GM12872 (cell line): ENCODE measurements around the gene MCTP2.

Experiments used
- CTCF ChIP-seq: IDR thresholded peaks from 3 replicates; pipeline ENCODE4 v1.5.1; 2011; ENCODE audit warnings: low read depth, mild to moderate bottlenecking, low read length, moderate library complexity; ENCODE audit not compliant: insufficient read depth

The MCTP2 gene

GRCh38 chr15:94416267-94416666, 184.9 kb downstream of the MCTP2 start:
- TF ChIP-seq CTCF: no peak

DNA sequence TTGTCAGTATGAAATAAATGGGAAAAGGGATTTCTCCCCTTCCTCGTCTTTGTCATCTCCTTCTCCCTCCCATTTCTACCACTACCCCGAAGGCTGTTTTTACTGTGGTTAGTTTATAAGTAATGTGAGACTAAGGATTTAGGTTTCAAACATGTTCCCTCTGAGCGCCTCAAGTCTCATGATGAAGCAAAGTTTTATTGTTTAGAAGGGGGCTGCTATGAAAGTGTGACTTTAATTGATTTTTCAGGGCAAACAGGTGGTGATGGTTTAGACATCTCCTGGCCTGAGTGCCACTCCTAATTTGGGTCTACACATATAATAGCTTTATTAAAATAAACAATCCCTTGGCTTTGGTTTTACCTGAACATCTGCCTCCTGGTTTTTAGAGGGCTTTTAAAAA, 185.5 kb downstream of the MCTP2 start:
- TF ChIP-seq CTCF: no peak

GRCh38 chr15:94417501-94418293, 186.3 kb downstream of the MCTP2 start:
- no peak for TF ChIP-seq CTCF

DNA sequence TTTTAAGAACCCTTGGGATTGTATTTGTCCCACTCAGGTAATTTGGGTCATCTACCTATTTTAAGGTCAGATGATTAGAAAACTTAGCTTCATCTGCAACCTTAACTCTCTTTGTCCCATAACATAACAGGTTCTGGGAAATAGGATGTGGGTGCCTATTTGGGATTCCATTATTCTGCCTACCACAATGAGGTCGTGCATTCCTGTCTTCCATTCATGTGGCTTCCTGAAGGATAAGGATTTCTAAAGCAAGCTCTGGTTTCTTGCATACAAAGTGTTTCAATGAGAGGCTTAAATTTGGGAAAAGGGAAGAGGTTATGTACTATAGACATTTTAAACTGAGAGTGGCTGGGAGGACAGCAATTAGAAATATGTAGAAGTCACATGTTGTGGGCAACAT, 190.3 kb downstream of the MCTP2 start:
- TF ChIP-seq CTCF: no peak

DNA sequence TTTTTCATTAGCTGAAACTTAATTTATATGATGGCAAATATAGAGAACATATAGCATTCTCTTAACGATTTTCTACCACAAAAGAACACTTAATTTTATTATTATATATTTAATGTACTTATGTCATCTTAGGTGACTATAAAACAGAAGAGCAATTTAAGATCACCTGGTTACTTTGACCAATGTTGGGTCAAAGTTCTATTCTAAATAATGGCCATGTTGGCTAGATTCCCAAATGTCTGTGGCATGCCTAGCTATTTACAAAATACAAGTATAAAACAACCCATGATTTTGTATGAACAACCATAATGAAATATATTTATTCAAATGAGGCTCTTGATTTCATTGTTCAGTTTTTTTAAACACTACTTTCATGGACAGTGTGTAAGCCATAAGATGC, 200.9 kb downstream of the MCTP2 start:
- TF ChIP-seq CTCF: no peak

DNA sequence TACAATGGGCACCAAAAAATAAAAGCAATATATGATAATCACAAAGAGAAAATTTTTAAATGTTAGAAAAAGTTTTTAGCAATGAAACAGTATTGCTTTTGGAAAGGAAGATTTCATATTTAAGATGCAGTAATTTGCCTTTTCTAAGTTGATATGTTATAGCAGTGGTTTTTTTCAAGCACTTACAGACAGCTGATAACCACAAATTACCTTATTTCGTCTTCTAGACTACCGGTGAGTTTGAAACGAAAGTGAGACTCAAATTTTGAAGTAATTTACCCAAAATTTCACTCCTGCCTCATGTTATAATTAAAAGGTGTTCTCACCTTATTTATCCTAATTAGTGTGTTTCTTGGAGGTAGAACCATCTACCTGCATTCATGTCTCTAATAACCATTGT, 207.8 kb downstream of the MCTP2 start:
- no peak for TF ChIP-seq CTCF

- TF ChIP-seq CTCF: no peak
These were observed 210.4 kb downstream of the MCTP2 start for GRCh38 chr15:94441760-94442159.
